Measurements from ENCODE around the gene VWA3A.
"Not testable (repeated sequence)": the region's sequence is repeated elsewhere in the genome, so short reads cannot be mapped to it uniquely, and the experiment has no call there.

Gene VWA3A

GRCh38 chr16:22088642-22089041 lies 3.7 kb upstream of the VWA3A start:
- DNase-seq = no peak

GRCh38 chr16:22089910-22090309 lies 2.4 kb upstream of the VWA3A start:
- no peak for DNase-seq

GRCh38 chr16:22091721-22092120 lies 620 bp upstream of the VWA3A start:
- no peak for DNase-seq

GRCh38 chr16:22093331-22093730 lies 990 bp downstream of the VWA3A start:
- DNase-seq = no peak

- no peak for DNase-seq
These were observed 1.7 kb downstream of the VWA3A start for GRCh38 chr16:22093996-22094395.

GRCh38 chr16:22098405-22099255 lies 6.3 kb downstream of the VWA3A start:
- no peak for DNase-seq

- no peak for DNase-seq
These were observed 7.1 kb downstream of the VWA3A start for GRCh38 chr16:22099256-22099975.

DNA sequence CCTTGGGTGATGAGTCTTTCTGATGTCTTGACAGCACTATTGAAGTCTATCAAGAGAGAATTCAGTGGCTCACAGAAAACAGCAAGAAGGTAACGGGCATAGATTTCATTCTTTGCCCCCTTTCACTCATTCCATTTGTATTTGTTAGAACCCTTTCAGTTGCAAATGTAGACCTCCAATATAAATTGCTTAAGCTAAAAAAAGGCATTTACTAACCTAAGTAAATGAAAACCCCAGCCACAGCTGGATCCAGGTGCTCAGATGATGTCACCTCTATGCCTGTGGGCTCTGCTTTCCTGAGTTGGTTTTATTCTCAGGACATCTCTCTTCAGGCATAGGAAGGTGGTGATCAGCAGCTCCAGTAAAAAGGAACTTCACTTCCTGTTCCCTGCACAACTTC lies 11.1 kb downstream of the VWA3A start:
- no peak for DNase-seq

- DNase-seq = no peak
These were observed 17.0 kb downstream of the VWA3A start for GRCh38 chr16:22109258-22109898.

DNA sequence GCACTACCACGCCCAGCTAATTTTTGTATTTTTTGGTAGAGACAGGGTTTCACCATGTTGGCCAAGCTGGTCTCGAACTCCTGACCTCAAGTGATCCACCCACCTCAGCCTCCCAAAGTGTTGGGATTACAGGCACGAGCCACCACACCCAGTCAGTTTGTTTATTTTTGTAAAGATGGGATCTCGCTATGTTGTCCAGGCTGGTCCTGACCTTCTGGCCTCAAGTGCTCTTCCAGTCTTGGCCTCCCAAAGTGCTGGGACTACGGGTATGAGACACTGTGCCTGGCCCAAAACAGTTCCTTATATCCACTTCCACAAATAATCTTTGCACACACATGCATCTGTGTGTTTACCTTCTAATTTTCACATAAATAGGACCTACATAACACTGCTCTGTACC lies 19.3 kb downstream of the VWA3A start:
- DNase-seq = not testable (repeated sequence)

DNA sequence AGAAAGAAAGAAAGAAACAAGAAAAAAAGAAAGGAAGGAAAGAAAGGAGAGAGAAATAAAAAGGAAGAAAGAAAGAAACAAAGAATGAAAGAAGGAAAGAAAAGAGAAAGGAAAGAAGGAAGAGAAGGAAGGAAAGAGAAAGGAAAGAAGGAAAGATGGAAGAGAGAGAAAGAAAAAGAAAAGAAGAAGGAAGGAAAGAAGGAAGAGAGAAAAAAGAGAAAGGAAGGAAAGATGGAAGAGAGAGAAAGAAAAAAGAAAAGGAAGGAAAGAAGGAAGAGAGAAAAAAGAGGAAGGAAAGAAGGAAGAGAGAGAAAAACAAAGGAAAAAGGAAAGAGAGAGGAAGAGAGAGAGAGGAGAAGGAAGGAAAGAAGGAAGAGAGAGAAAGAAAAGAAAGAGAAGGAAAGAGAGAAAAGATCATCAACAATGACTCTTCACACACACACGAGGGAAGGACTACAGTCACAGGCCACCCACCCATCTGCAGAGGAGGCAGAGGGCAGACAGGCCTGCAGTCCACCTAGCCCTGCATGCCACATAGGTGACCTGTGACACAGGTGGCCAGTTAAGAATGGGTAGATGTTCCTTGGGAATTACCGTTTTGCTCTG lies 23.9 kb downstream of the VWA3A start:
- no peak for DNase-seq

DNA sequence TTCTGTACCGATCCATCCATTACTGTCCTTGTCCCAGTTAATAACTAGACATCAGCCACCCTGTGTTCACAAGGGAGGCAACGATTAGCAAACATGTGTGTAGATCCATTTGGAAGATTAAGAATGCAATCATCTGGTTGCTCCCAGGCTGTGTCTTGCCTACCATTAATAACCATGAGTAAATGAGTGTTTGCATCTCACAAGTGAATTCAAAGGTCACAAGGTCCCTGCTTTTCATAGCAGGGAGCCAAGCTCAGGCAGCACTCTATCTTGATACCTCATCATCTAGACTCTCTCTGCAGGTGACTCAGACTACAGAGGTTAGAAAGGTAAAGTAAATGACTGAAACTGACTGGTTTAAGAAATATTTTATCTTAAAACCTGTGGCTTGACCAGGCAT lies 25.3 kb downstream of the VWA3A start:
- DNase-seq = no peak

GRCh38 chr16:22120440-22120839 lies 28.1 kb downstream of the VWA3A start:
- DNase-seq = no peak

DNA sequence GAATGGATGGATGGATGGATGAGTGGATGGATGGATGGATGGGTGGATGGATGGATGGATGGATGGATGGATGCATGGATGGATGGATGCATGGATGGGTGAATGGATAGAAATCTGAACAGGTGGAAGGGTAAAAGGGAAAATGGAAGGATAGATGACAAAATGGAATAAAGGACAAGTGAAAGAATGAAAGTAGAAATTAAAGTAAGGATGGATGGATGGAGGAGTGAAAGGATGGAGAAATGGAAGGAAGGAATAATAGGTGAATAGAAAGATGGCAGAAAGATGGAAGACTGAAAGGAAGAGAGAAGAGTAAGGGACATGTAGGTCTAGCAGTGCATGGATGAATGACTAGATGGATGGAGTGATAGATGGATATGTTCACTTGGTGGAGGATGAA lies 29.9 kb downstream of the VWA3A start:
- no peak for DNase-seq

DNA sequence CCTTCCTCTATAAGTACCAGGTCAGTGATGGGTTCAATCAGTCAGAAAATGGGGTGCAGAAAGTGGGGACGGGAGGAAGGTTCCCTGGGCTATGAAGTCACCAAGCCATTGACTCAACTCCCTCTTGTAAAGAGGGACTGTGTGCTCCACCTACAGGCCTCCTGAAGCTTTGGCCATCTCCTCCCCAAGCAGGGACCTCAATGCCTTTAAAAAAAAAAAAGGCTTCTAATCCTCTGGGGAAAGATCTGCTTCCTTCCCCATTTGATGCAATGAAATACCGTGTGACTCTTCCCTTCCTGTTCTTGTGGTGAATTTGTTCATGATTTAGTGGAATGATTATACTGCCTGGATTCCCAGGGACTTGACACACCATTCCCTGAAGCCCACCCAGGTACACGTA lies 30.8 kb downstream of the VWA3A start:
- DNase-seq = no peak

- DNase-seq = no peak
These were observed 31.6 kb downstream of the VWA3A start for GRCh38 chr16:22123759-22124490.

GRCh38 chr16:22124583-22125284 lies 32.4 kb downstream of the VWA3A start:
- no peak for DNase-seq

DNA sequence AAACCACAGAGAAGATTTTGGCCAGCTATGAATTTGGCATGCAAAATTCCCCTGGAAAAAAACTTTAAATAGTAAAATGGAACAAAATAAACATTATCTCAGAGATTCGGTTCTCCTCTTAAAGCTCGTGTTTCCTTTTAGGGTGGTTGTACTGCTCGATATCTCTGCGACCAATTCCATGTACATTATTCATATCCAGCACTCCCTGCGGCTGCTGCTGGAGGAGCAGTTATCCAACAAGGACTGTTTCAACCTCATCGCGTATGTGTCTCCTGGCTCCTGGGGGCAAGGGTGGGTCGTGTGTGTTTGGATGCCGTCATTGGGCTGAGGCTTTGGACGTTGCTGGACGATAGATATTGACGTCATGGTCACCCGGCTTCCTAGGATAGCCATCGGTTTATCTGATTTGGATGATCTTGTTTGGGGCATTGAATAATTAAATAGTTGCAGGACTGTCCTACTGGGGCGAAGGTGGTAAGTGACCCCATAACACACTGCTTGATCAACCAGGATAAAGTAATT lies 33.8 kb downstream of the VWA3A start:
- DNase-seq = no peak

- not testable (repeated sequence) for DNase-seq
These were observed 36.2 kb downstream of the VWA3A start for GRCh38 chr16:22128537-22128936.

GRCh38 chr16:22130528-22130927 lies 38.2 kb downstream of the VWA3A start:
- no peak for DNase-seq

GRCh38 chr16:22132801-22133200 lies 40.5 kb downstream of the VWA3A start:
- DNase-seq = no peak

DNA sequence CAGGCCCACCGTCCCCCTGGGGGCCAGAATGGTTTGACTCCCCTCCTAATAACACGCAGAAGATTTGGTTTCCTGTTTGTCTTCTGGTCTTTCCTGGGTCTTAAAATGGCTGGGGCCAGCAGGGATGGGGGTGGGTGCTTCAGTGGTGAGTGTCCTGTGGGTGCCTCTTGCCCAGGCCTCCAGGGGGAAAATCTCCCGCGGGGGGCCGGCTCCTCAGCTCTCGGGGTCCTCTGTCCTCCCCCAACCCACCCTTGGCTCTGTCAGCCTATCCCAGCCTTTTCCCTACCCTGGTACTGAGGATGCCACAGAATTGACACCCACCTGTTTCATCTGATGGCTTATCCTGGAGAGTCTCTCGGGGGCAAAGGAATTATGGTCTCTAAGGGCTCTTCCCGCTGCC lies 46.1 kb downstream of the VWA3A start:
- no peak for DNase-seq
